ENCODE measurements around the gene SKAP1.

SKAP1 gene

GRCh38 chr17:48299760-48300159 lies 130.3 kb downstream of the SKAP1 start:
- TF ChIP-seq CTCF (IDR thresholded peaks at IDR 0.05), result no peak
- H3K27ac Mint-ChIP-seq, result no peak overlapping the region
- no peak for DNase-seq
- H3K4me3 Mint-ChIP-seq, result no peak overlapping the region
- H3K9me3 Mint-ChIP-seq, result no peaks in the 10 kb centered on the region
- no peaks in the 10 kb centered on the region for H3K36me3 Mint-ChIP-seq (ENCODE audit: low read depth)
- H3K4me1 Mint-ChIP-seq, result peaks cover 36% of the 10 kb centered on the region
- no peaks in the 10 kb centered on the region for H3K27me3 Mint-ChIP-seq (ENCODE audit: low read depth, poor library complexity)

GRCh38 chr17:48297825-48298224 lies 132.2 kb downstream of the SKAP1 start:
- Mint-ChIP-seq H3K36me3 (ENCODE audit: low read depth) (no peaks in the 10 kb centered on the region), H3K9me3 (no peaks in the 10 kb centered on the region), H3K27ac (no peak overlapping the region), H3K4me3 (no peak overlapping the region), H3K4me1 (peaks cover 47% of the 10 kb centered on the region), H3K27me3 (ENCODE audit: low read depth, poor library complexity) (no peaks in the 10 kb centered on the region)
- no peak for DNase-seq
- no peak for TF ChIP-seq CTCF (IDR thresholded peaks at IDR 0.05)

GRCh38 chr17:48296453-48296852 lies 133.6 kb downstream of the SKAP1 start:
- peaks cover 41% of the 10 kb centered on the region for H3K4me1 Mint-ChIP-seq
- no peaks in the 10 kb centered on the region for H3K9me3 Mint-ChIP-seq
- no peaks in the 10 kb centered on the region for H3K27me3 Mint-ChIP-seq (ENCODE audit: low read depth, poor library complexity)
- no peak overlapping the region for H3K4me3 Mint-ChIP-seq
- TF ChIP-seq CTCF (IDR thresholded peaks at IDR 0.05), result no peak
- H3K36me3 Mint-ChIP-seq (ENCODE audit: low read depth), result no peaks in the 10 kb centered on the region
- H3K27ac Mint-ChIP-seq, result no peak overlapping the region
- no peak for DNase-seq

- peaks cover 41% of the 10 kb centered on the region for H3K4me1 Mint-ChIP-seq
- H3K9me3 Mint-ChIP-seq, result no peaks in the 10 kb centered on the region
Observed at GRCh38 chr17:48295362-48296288, 134.4 kb downstream of the SKAP1 start.

GRCh38 chr17:48294806-48295361 lies 135.1 kb downstream of the SKAP1 start:
- H3K4me1 Mint-ChIP-seq, result peaks cover 41% of the 10 kb centered on the region
- no peaks in the 10 kb centered on the region for H3K9me3 Mint-ChIP-seq
- DNase-seq, result no peak
- no peak overlapping the region for H3K27ac Mint-ChIP-seq
- no peak for TF ChIP-seq CTCF (IDR thresholded peaks at IDR 0.05)
- H3K4me3 Mint-ChIP-seq, result no peak overlapping the region
- H3K36me3 Mint-ChIP-seq (ENCODE audit: low read depth), result no peaks in the 10 kb centered on the region
- no peaks in the 10 kb centered on the region for H3K27me3 Mint-ChIP-seq (ENCODE audit: low read depth, poor library complexity)

More at GRCh38 chr17:48295362-48296288, 134.4 kb downstream of the SKAP1 start:
- peak overlapping the region; percentile 3 for H3K4me3 Mint-ChIP-seq
- no peak for DNase-seq
- H3K36me3 Mint-ChIP-seq (ENCODE audit: low read depth), result no peaks in the 10 kb centered on the region
- TF ChIP-seq CTCF (IDR thresholded peaks at IDR 0.05), result no peak
- no peak overlapping the region for H3K27ac Mint-ChIP-seq
- H3K27me3 Mint-ChIP-seq (ENCODE audit: low read depth, poor library complexity), result no peaks in the 10 kb centered on the region

Data from nephron progenitor cell (in vitro differentiated cells).